PC-9 (cell line): Measurements from ENCODE around the gene BRAF. TPM values are rescaled to one million over a fixed set of nuclear protein-coding genes. Genes with fewer than 3 reads are reported as not detected.

Experiments
- BruUV-seq: library from RNA; stranded (reverse); fragments of 400-500 nt; replicated peaks from 2 replicates; lab custom pipeline; 2021; lab: Mats Ljungman, UMichigan
- CTCF ChIA-PET: fragments of 300-600 bp; sonication (Branson Sonifier 250); formaldehyde crosslinking; loops from one replicate; lab custom pipeline; 2022; ENCODE audit warnings: antibody characterized with exemption; lab: Charles Lee
- POLR2A ChIA-PET: fragments of 300-600 bp; sonication (Branson Sonifier 250); formaldehyde crosslinking; loops from one replicate; lab custom pipeline; 2022; ENCODE audit warnings: antibody characterized with exemption; ENCODE audit not compliant: unreplicated experiment; lab: Charles Lee
- DNase-seq, 2 experiments: peaks; one replicate each; pipeline versions ENCODE4 v3.0.0 to v3.0.0-alpha.2; 2015 to 2022; ENCODE audit warnings: mixed read lengths in 1 of 2
- H2AFZ ChIP-seq: fragments of 200-600 bp; sonication (generic); 2 replicates; pipeline ENCODE4 v1.8.1; 2017; ENCODE audit warnings: antibody characterized with exemption
- H3F3A ChIP-seq: fragments of 200-600 bp; sonication (generic); 2 replicates; pipeline ENCODE4 v1.8.1; 2017; ENCODE audit warnings: antibody characterized with exemption, mild to moderate bottlenecking, low read depth; ENCODE audit not compliant: insufficient read depth
- H3K27ac ChIP-seq: fragments of 200-600 bp; sonication (generic); 2 replicates; pipeline ENCODE4 v1.6.1; 2016; ENCODE audit warnings: mixed run types
- H3K27me3 ChIP-seq: fragments of 200-600 bp; sonication (generic); 2 replicates; pipeline ENCODE4 v1.6.1; 2016; ENCODE audit warnings: low read depth, mixed run types; ENCODE audit not compliant: insufficient read depth
- H3K36me3 ChIP-seq: fragments of 200-600 bp; sonication (generic); 2 replicates; pipeline ENCODE4 v1.6.1; 2016; ENCODE audit warnings: low read depth, mixed run types
- H3K4me1 ChIP-seq: fragments of 200-600 bp; sonication (generic); replicated peaks from 2 replicates; pipeline ENCODE4 v1.6.1; 2016; ENCODE audit warnings: mixed run types; ENCODE audit not compliant: insufficient read depth
- H3K4me2 ChIP-seq: fragments of 200-600 bp; sonication (generic); 2 replicates; pipeline ENCODE4 v1.6.1; 2017; ENCODE audit warnings: mixed run types
- H3K4me3 ChIP-seq: fragments of 200-600 bp; sonication (generic); 2 replicates; pipeline ENCODE4 v1.6.1; 2016; ENCODE audit warnings: mixed run types
- H3K79me2 ChIP-seq: fragments of 200-600 bp; sonication (generic); 2 replicates; pipeline ENCODE4 v1.6.1; 2017; ENCODE audit warnings: low read depth, mixed run types
- H3K9me2 ChIP-seq: fragments of 200-600 bp; sonication (generic); 2 replicates; pipeline ENCODE4 v1.8.1; 2017; ENCODE audit warnings: mild to moderate bottlenecking; ENCODE audit not compliant: insufficient read depth
- H3K9me3 ChIP-seq: fragments of 200-600 bp; sonication (generic); 2 replicates; pipeline ENCODE4 v1.8.1; 2016; ENCODE audit warnings: low read depth; ENCODE audit not compliant: insufficient read depth
- H4K20me1 ChIP-seq: fragments of 200-600 bp; sonication (generic); 2 replicates; pipeline ENCODE4 v1.8.1; 2017; ENCODE audit not compliant: insufficient read depth
- CTCF ChIP-seq: fragments of 200-600 bp; sonication (generic); conservative IDR thresholded peaks from 2 replicates; pipeline ENCODE4 v1.6.1; 2017; ENCODE audit warnings: mixed run types, antibody characterized with exemption, mild to moderate bottlenecking, moderate library complexity
- EZH2 ChIP-seq: fragments of 200-600 bp; sonication (generic); IDR thresholded peaks from 2 replicates; pipeline ENCODE4 v1.8.0; 2017; ENCODE audit warnings: antibody characterized with exemption, low read depth
- intact Hi-C: fragments of 100-400 bp; cut with micrococcal nuclease; formaldehyde crosslinking; loops from one replicate; pipeline ENCODE4 v1.10.0; 2022; ENCODE audit not compliant: unreplicated experiment
- total RNA-seq: library from RNA; stranded (reverse); gene quantifications from 2 replicates; pipeline ENCODE4 v1.2.3, GENCODE V29; 2021

BRAF gene
- total RNA-seq, 1 experiment from 2014 or later = 56.9 TPM

DNA sequence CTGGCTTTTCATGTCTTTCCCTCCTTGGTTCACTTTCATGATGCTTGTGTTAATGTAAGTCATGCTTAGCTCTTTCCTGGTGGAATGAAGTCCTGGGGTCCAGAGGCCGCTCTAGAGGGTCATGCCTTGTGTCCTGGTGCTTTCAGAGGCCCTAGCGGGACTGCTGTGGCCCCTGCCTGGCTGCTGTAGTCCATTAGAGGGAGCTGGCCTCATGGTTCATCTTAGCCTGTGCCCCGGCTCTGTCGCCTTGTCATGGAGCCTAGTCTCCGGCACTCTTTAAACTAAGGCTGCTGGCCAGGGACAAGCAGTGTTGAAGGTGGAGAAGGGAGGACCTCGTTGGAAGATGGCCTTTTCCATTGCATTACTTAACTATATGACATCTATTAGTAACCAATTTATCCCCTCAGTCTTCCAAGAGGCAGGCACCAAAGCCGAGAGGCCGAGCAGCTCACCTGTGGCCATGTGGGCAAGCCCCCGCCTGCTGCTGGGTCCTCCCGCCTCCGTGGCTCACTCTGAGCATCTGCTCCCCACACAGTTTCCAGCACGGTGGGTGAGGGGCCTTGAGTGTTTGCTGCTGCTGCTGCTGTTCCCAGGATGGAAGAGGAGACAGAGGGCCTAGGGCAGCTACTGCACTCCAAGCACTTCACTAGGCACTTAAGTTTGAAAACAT lies 233.2 kb downstream of the BRAF start:
- DNase-seq = no peak
- BruUV-seq = no TSS peak
- H3K9me2 ChIP-seq = no peaks in the 10 kb centered on the region
- H3K79me2 ChIP-seq = no peaks in the 10 kb centered on the region
- intact Hi-C loops = no loop called here
- H3K9me3 ChIP-seq = no peaks in the 10 kb centered on the region
- no peak overlapping the region for H3K27ac ChIP-seq
- ChIA-PET POLR2A (no interaction called here), CTCF (no interaction called here)
- H3K4me3 ChIP-seq = no peak overlapping the region
- no peaks in the 10 kb centered on the region for H4K20me1 ChIP-seq
- H2AFZ ChIP-seq = no peak overlapping the region
- H3K36me3 ChIP-seq = no peaks in the 10 kb centered on the region
- H3K4me2 ChIP-seq = no peak overlapping the region
- H3F3A ChIP-seq = peaks cover 4% of the 10 kb centered on the region; the same call in 1 of the 2 replicates
- H3K4me1 ChIP-seq = peaks cover 7% of the 10 kb centered on the region; the same call in 1 of the 2 replicates
- no peak for TF ChIP-seq EZH2
- no peak for TF ChIP-seq CTCF
- H3K27me3 ChIP-seq = no peaks in the 10 kb centered on the region

- intact Hi-C loops = no loop called here
- H3K4me2 ChIP-seq = no peak overlapping the region
- no peaks in the 10 kb centered on the region for H3K9me2 ChIP-seq
- CTCF ChIA-PET = no interaction called here
- TF ChIP-seq EZH2 (no peak), CTCF (no peak)
- H3K9me3 ChIP-seq = no peaks in the 10 kb centered on the region
- no peak overlapping the region for H2AFZ ChIP-seq
- H3F3A ChIP-seq = peaks cover 4% of the 10 kb centered on the region; the same call in 1 of the 2 replicates
- DNase-seq = no peak
- H3K4me3 ChIP-seq = no peak overlapping the region
- no peaks in the 10 kb centered on the region for H3K4me1 ChIP-seq
- H3K36me3 ChIP-seq = no peaks in the 10 kb centered on the region
- BruUV-seq = no TSS peak
- POLR2A ChIA-PET = no interaction called here
- H3K27me3 ChIP-seq = no peaks in the 10 kb centered on the region
- H3K79me2 ChIP-seq = no peaks in the 10 kb centered on the region
- H4K20me1 ChIP-seq = no peaks in the 10 kb centered on the region
- H3K27ac ChIP-seq = no peak overlapping the region
These were observed 235.3 kb downstream of the BRAF start for GRCh38 chr7:140689199-140690152.

DNA sequence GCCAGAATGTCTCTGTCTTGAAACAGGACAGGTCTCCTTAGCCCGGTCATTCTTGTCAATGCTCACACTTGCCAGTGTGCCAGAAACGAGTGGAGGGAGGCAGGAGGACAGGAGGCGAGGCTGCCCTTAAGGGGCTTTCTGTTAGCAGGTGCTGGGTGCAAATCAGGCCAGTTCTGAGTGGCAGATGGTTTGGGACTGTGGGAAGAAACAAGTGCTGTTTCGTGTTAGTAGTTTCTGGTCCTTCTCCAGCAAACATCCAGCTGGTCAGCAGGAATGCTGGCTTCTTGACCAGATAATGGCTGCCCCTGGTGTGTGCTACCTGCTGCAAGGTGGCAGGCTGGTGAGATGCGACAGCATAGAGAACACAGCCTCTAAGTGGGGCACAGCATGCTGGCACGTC lies 236.4 kb downstream of the BRAF start:
- H3K9me2 ChIP-seq = no peaks in the 10 kb centered on the region
- no peaks in the 10 kb centered on the region for H3K36me3 ChIP-seq
- no peak overlapping the region for H3K4me2 ChIP-seq
- peaks cover 4% of the 10 kb centered on the region; the same call in 1 of the 2 replicates for H3F3A ChIP-seq
- H3K27me3 ChIP-seq = no peaks in the 10 kb centered on the region
- no peaks in the 10 kb centered on the region for H3K79me2 ChIP-seq
- no peaks in the 10 kb centered on the region for H4K20me1 ChIP-seq
- no peak overlapping the region for H3K27ac ChIP-seq
- no peaks in the 10 kb centered on the region for H3K4me1 ChIP-seq
- H3K4me3 ChIP-seq = no peak overlapping the region
- intact Hi-C loops = no loop called here
- H2AFZ ChIP-seq = no peak overlapping the region
- TF ChIP-seq CTCF (no peak), EZH2 (no peak)
- DNase-seq = no peak
- ChIA-PET POLR2A (no interaction called here), CTCF (no interaction called here)
- no TSS peak for BruUV-seq
- no peaks in the 10 kb centered on the region for H3K9me3 ChIP-seq
